ENCODE measurements around the gene ETFA. TPM values are rescaled to one million over a fixed set of nuclear protein-coding genes. Genes with fewer than 3 reads are reported as not detected.

Gene ETFA
- total and polyA plus RNA-seq, 10 of the 15 experiments (the other 5 are each of a cell fraction or from before 2014, with no cell fraction given), result 114 to 331 (median 152) TPM

- no peak overlapping the region for H2AFZ ChIP-seq (ENCODE audit: control insufficient read depth, low read depth, low read length)
- H3K9ac ChIP-seq (ENCODE audit: control insufficient read depth, insufficient read depth, low read length), result no peak overlapping the region
- ChIA-PET POLR2A (no interaction called here), SMC1A (ENCODE audit: uncharacterized antibody, unreplicated experiment) (no interaction called here), CTCF (interaction anchor here (1.0 to 2.1 kb wide), 2 partner anchors 20 kb away, joined by 3 to 5 read pairs; no protein-coding TSS in a partner anchor), RAD21 (ENCODE audit: unreplicated experiment) (no interaction called here)
- H3K36me3 ChIP-seq (ENCODE audit: control insufficient read depth in 2 of 2, insufficient read depth in 2 of 2, low read length in 1 of 2), result no peaks in the 10 kb centered on the region
- H3K4me1 ChIP-seq (ENCODE audit: control insufficient read depth, insufficient read depth, low read length), result no peaks in the 10 kb centered on the region
- H3K27ac ChIP-seq (ENCODE audit: control insufficient read depth, insufficient read depth), result no peak overlapping the region
- WGBS (ENCODE audit: insufficient coverage, insufficient replicate concordance, low lambda C conversion rate, missing lambda C conversion rate), result 27% methylated on average over 16 of the region's 16 CpGs
- in situ Hi-C loops (cut with MboI) (no loop called here), intact Hi-C loops (cut with micrococcal nuclease; ENCODE audit: unreplicated experiment) (no loop called here)
- no peak overlapping the region for H3K4me3 ChIP-seq
- no peaks in the 10 kb centered on the region for H4K20me1 ChIP-seq (ENCODE audit: control insufficient read depth, insufficient read depth)
- H3K27me3 ChIP-seq (replicated peaks in 1 of 2; ENCODE audit: control insufficient read depth in 2 of 2, insufficient read depth in 2 of 2, low read length in 1 of 2), result no peaks in the 10 kb centered on the region; a peak in 2 of 4 replicates
- no TSS peak for BruUV-seq (replicated peaks)
- no peak for TF ChIP-seq SMC3 (IDR thresholded peaks at IDR 0.05; ENCODE audit: borderline replicate concordance, low read length)
- TF ChIP-seq MAX (IDR thresholded peaks at IDR 0.05; ENCODE audit: low read depth, low read length), result no peak
- no peak for TF ChIP-seq TARDBP (IDR thresholded peaks at IDR 0.05; ENCODE audit: borderline replicate concordance)
- no peak for TF ChIP-seq ATF7 (IDR thresholded peaks at IDR 0.05; ENCODE audit: low read depth)
- no peak for TF ChIP-seq JUNB (IDR thresholded peaks at IDR 0.05)
- no peak for TF ChIP-seq NFIC (IDR thresholded peaks at IDR 0.05; ENCODE audit: low read depth, low read length)
- DNase-seq (ENCODE audit: low read depth, low spot score), result no peak
- FAIRE-seq, result no peak
- H3K9me3 ChIP-seq (replicated peaks; ENCODE audit: control insufficient read depth, insufficient read depth, low read length), result no peaks in the 10 kb centered on the region
- no peak for ATAC-seq
- H3K79me2 ChIP-seq (ENCODE audit: control insufficient read depth, insufficient read depth, low read length), result no peaks in the 10 kb centered on the region
- H3K4me2 ChIP-seq (ENCODE audit: control insufficient read depth, insufficient read depth), result no peak overlapping the region
Measured at GRCh38 chr15:76169911-76170800, 141.1 kb downstream of the ETFA start.

GRCh38 chr15:76169018-76169417, 142.3 kb downstream of the ETFA start:
- H2AFZ ChIP-seq (ENCODE audit: control insufficient read depth, low read depth, low read length), result no peak overlapping the region; the same call in 1 of the 2 replicates
- H3K27ac ChIP-seq (ENCODE audit: control insufficient read depth, insufficient read depth), result no peak overlapping the region
- 21% methylated on average over 4 of the region's 4 CpGs for WGBS (ENCODE audit: insufficient coverage, insufficient replicate concordance, low lambda C conversion rate, missing lambda C conversion rate)
- POLR2A ChIA-PET, result interaction anchor here (0.5 kb wide), 1 partner anchor 1851 kb away, joined by 3 read pairs; no protein-coding TSS in a partner anchor
- no peaks in the 10 kb centered on the region for H4K20me1 ChIP-seq (ENCODE audit: control insufficient read depth, insufficient read depth)
- no peaks in the 10 kb centered on the region for H3K36me3 ChIP-seq (ENCODE audit: control insufficient read depth in 2 of 2, insufficient read depth in 2 of 2, low read length in 1 of 2)
- no TSS peak for BruUV-seq (replicated peaks)
- no peak overlapping the region for H3K9ac ChIP-seq (ENCODE audit: control insufficient read depth, insufficient read depth, low read length)
- H3K4me1 ChIP-seq (ENCODE audit: control insufficient read depth, insufficient read depth, low read length), result no peaks in the 10 kb centered on the region
- no peak overlapping the region for H3K4me3 ChIP-seq
- H3K79me2 ChIP-seq (ENCODE audit: control insufficient read depth, insufficient read depth, low read length), result no peaks in the 10 kb centered on the region
- intact Hi-C loops (cut with micrococcal nuclease; ENCODE audit: unreplicated experiment), result no loop called here
- H3K4me2 ChIP-seq (ENCODE audit: control insufficient read depth, insufficient read depth), result no peak overlapping the region
- DNase-seq (ENCODE audit: low read depth, low spot score), result no peak
- H3K9me3 ChIP-seq (replicated peaks; ENCODE audit: control insufficient read depth, insufficient read depth, low read length), result no peaks in the 10 kb centered on the region
- peak; percentile 87 for ATAC-seq
- RAD21 ChIA-PET (ENCODE audit: unreplicated experiment), result no interaction called here
- in situ Hi-C loops (cut with MboI), result no loop called here
- no peaks in the 10 kb centered on the region; a peak in 2 of 4 replicates for H3K27me3 ChIP-seq (replicated peaks in 1 of 2; ENCODE audit: control insufficient read depth in 2 of 2, insufficient read depth in 2 of 2, low read length in 1 of 2)
- CTCF ChIA-PET, result interaction anchor here (1.0 to 2.1 kb wide), 2 partner anchors 18 to 21 kb away, joined by 3 to 5 read pairs; no protein-coding TSS in a partner anchor
- TF ChIP-seq ATF3 (IDR thresholded peaks at IDR 0.05; ENCODE audit: borderline replicate concordance, extremely low read depth, low read depth, low read length) (peak; percentile 58; the same call in 1 of the 2 replicates), SIX5 (IDR thresholded peaks at IDR 0.05; ENCODE audit: low read depth, low read length, severe bottlenecking) (peak; percentile 79), SUPT20H (IDR thresholded peaks at IDR 0.05; ENCODE audit: borderline replicate concordance, control insufficient read depth, low read depth, low read length) (no peak), NFXL1 (IDR thresholded peaks at IDR 0.05; ENCODE audit: borderline replicate concordance) (no peak), HCFC1 (IDR thresholded peaks at IDR 0.05; ENCODE audit: low read length) (peak; percentile 65), YY1 (IDR thresholded peaks at IDR 0.05; ENCODE audit: low read depth, low read length) (peak; percentile 93)
- SMC1A ChIA-PET (ENCODE audit: uncharacterized antibody, unreplicated experiment), result no interaction called here
- no peak for FAIRE-seq

Measured in GM12878 (cell line).